OCI-LY1 (cell line): ENCODE results near the gene HTRA3.

Experiments
- EZH2 ChIP-seq: fragments of 200-600 bp; sonication (generic), shearing (Covaris generic); IDR thresholded peaks from 2 replicates; pipeline ENCODE4 v1.8.0; 2017; ENCODE audit warnings: borderline replicate concordance, mixed run types, mild to moderate bottlenecking, antibody characterized with exemption, low read length, moderate library complexity, mixed read lengths
- TF ChIP-seq, protein P1 (sequence below): fragments of 200-600 bp; sonication (generic), shearing (Covaris generic); IDR thresholded peaks from 2 replicates; pipeline ENCODE4 v1.5.1; 2017; ENCODE audit warnings: mild to moderate bottlenecking, antibody characterized with exemption, low read length, moderate library complexity, mixed read lengths

DNA sequence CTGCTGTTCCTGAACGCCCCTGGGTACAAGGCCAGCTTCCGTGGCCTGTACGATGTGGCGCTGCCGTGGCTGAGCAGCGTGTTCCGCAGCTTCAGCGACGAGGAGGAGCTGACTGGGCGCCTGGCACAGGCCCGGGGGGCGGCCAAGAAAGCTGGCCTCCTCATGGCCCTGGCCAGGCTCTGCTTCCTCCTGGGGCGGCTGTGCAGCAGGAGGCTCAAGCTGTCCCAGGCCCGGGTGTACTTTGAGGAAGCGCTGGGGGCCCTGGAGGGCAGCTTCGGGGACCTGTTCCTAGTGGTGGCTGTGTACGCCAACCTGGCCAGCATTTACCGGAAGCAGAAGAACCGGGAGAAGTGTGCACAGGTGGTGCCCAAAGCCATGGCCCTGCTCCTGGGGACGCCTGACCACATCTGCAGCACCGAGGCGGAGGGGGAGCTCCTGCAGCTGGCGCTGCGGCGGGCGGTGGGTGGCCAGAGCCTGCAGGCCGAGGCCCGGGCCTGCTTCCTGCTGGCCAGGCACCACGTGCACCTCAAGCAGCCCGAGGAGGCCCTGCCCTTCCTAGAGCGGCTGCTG lies 42.3 kb upstream of the HTRA3 start:
- TF ChIP-seq, protein P1, sequence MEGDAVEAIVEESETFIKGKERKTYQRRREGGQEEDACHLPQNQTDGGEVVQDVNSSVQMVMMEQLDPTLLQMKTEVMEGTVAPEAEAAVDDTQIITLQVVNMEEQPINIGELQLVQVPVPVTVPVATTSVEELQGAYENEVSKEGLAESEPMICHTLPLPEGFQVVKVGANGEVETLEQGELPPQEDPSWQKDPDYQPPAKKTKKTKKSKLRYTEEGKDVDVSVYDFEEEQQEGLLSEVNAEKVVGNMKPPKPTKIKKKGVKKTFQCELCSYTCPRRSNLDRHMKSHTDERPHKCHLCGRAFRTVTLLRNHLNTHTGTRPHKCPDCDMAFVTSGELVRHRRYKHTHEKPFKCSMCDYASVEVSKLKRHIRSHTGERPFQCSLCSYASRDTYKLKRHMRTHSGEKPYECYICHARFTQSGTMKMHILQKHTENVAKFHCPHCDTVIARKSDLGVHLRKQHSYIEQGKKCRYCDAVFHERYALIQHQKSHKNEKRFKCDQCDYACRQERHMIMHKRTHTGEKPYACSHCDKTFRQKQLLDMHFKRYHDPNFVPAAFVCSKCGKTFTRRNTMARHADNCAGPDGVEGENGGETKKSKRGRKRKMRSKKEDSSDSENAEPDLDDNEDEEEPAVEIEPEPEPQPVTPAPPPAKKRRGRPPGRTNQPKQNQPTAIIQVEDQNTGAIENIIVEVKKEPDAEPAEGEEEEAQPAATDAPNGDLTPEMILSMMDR, result no peak
- no peak for TF ChIP-seq EZH2
